ENCODE data around the gene ZNF768. TPM values are rescaled to one million over a fixed set of nuclear protein-coding genes. Genes with fewer than 3 reads are reported as not detected.

ZNF768 gene
- total and polyA plus RNA-seq, 12 donors, result 8.7 to 103 (median 30.9) TPM

DNA sequence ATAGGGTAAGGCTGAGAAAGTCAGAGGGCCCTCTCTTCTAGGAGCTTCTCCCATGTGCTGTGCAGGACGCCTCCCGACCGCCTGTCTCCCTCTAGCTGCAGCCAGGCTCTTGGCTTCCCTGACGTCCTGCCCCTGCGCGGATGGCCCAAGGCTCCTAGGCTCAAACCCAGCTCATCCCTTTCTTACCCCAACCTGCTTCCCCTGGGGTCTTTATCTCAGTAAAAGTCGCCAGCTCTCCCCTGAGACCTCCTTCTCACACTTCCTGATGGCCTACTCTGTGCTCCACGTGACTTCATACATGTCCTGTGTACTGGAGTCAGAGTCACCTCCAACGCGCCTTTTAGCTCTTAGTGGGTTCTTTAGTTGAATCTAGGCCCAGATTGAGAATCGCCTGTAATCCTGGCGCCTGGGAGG, 9.4 kb upstream of the ZNF768 start:
- H3K9me3 ChIP-seq (replicated peaks in 1 of 3), result no peaks in the 10 kb centered on the region
- TF ChIP-seq, protein P1, sequence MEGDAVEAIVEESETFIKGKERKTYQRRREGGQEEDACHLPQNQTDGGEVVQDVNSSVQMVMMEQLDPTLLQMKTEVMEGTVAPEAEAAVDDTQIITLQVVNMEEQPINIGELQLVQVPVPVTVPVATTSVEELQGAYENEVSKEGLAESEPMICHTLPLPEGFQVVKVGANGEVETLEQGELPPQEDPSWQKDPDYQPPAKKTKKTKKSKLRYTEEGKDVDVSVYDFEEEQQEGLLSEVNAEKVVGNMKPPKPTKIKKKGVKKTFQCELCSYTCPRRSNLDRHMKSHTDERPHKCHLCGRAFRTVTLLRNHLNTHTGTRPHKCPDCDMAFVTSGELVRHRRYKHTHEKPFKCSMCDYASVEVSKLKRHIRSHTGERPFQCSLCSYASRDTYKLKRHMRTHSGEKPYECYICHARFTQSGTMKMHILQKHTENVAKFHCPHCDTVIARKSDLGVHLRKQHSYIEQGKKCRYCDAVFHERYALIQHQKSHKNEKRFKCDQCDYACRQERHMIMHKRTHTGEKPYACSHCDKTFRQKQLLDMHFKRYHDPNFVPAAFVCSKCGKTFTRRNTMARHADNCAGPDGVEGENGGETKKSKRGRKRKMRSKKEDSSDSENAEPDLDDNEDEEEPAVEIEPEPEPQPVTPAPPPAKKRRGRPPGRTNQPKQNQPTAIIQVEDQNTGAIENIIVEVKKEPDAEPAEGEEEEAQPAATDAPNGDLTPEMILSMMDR (IDR thresholded peaks at IDR 0.05), result peak in 5 of 6 experiments; percentile 35 to 63 (median 57)
- TF ChIP-seq POLR2A (IDR thresholded peaks at IDR 0.05), result no peak
- WGBS, 4 donors, result 33 to 41% (median 38%) methylated on average over 12 of the region's 12 CpGs
- H3K4me3 ChIP-seq, result peak overlapping the region in 2 of 4 donors; percentile 65 to 91
- intact Hi-C loops (cut with DNase I), result no loop called here
- peaks cover 0 to 16% of the 10 kb centered on the region in 2 donors for H3K36me3 ChIP-seq (replicated peaks in 1 of 2)
- peaks cover 16 to 20% of the 10 kb centered on the region in 2 donors for H3K4me1 ChIP-seq (replicated peaks in 1 of 2)
- H3K27me3 ChIP-seq, result no peaks in the 10 kb centered on the region
- peak in 6 of 7 donors; percentile 76 to 87 (median 78) for DNase-seq
- peak overlapping the region; percentile 73 to 96 (median 95) for H3K27ac ChIP-seq

DNA sequence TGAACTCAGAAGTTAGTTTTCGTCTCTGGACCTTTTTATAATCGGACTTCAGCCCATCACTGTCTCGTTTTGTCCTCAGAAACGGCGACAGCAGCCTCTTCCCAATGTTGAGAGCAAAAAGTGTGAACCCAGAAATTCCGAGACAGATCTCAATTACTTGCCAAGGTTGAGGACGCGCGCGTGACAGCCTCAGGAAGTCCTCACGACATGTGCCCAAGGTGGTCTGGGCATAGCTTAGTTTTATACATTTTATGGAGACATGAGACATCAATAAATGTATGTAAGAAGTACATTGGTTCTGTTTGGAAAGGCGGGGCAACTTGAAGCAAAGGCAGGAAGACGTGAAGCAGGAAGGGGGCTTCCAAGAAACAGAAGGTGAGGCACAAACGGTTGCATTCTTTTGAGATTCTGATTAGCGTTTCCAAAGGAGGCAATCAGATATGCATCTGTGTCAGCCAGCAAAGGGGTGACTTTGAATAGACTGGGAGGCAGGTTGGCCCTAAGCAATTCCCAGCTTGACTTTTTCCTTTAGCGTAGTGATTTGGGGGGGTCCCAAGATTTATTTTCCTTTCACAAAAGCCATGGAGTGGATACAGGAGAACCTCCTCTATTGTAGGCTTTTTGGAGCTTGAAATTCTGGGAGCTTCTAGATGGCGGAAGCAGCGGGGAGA, 8.9 kb upstream of the ZNF768 start:
- no peak for DNase-seq
- H3K27me3 ChIP-seq, result no peaks in the 10 kb centered on the region
- intact Hi-C loops (cut with DNase I), result no loop called here
- peaks cover 0 to 16% of the 10 kb centered on the region in 2 donors for H3K36me3 ChIP-seq (replicated peaks in 1 of 2)
- H3K27ac ChIP-seq, result peak overlapping the region; percentile 73 to 96 (median 95)
- H3K9me3 ChIP-seq (replicated peaks in 1 of 3), result no peaks in the 10 kb centered on the region
- peak in 1 of 2 donors; percentile 26 for TF ChIP-seq POLR2A (IDR thresholded peaks at IDR 0.05)
- TF ChIP-seq, protein P1 (IDR thresholded peaks at IDR 0.05), result peak in 1 of 6 experiments; percentile 16
- H3K4me3 ChIP-seq, result peak overlapping the region; percentile 20 to 91 (median 61)
- 10 to 16% (median 13%) methylated on average over 16 to 18 of the region's 18 CpGs for WGBS, 4 donors
- H3K4me1 ChIP-seq (replicated peaks in 1 of 2), result peaks cover 16 to 20% of the 10 kb centered on the region in 2 donors

DNA sequence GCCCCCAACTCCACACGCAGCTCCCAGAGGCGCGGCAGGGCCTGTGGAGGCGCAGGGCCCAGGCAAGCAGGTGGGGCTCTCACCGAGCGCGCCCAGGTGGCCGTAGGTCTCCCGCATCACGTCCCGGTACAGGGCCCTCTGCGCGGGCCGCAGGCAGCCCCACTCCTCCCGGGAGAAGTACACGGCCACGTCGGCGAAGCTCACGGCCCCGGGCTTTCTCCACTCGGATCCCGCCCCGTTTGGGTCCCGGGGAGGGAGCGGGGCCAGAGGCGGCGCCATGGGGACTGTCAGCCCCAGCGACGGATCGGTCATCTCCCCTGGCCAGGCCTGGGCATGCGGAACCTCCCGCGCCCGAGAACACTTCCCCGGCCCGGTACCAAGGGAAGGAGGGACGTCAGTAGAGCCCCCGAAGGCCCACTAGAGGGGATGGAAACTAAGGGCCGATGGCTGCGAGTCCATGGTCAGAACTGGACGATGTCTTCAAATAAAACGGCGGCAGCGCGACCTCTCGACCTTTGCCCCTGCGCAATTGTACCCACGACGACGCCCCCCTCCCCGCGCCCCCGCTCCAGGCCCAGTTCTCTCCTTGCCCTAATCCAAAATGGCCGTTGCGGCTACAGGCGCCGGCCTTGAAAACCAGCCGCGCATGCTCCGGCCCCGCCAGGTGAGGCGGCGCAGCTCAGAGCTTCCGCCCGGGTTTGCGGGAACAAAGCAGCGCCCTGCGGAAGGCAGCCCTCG, 8.2 kb upstream of the ZNF768 start, which contains the start of gene ZNF747:
Gene ZNF747 (minus strand): TSS at position 491 of the 738 bp plus-strand sequence. CDS start 179 bp downstream, at position 312.
- peak in 1 of 2 donors; percentile 67 for TF ChIP-seq POLR2A (IDR thresholded peaks at IDR 0.05)
- TF ChIP-seq, protein P1 (IDR thresholded peaks at IDR 0.05), result peak in 1 of 6 experiments; percentile 10
- Histone ChIP-seq H3K27ac (peak within 1 kb of the TSS; percentile 73 to 96 (median 95)), H3K27me3 (no peaks in the 10 kb centered on the region), H3K4me3 (peak within 1 kb of the TSS; percentile 20 to 91 (median 61)), H3K36me3 (replicated peaks in 1 of 2) (peaks cover 0 to 16% of the 10 kb centered on the region in 2 donors), H3K4me1 (replicated peaks in 1 of 2) (peaks cover 16 to 20% of the 10 kb centered on the region in 2 donors), H3K9me3 (replicated peaks in 1 of 3) (no peaks in the 10 kb centered on the region)
- DNase-seq, result peak; percentile 92 to 97 (median 94)
- WGBS, 4 donors, result 0 to 1% (median 1%) methylated on average over 21 to 70 of the region's 70 CpGs
- intact Hi-C loops (cut with DNase I), result no loop called here

- DNase-seq, result peak in 1 of 7 donors; percentile 33
- 15 to 30% (median 24%) methylated on average over 13 to 29 of the region's 29 CpGs for WGBS, 4 donors
- H3K4me3 ChIP-seq, result peak overlapping the region; percentile 5 to 91 (median 42)
- H3K36me3 ChIP-seq (replicated peaks in 1 of 2), result peaks cover 0 to 16% of the 10 kb centered on the region in 2 donors
- H3K27me3 ChIP-seq, result no peaks in the 10 kb centered on the region
- peak overlapping the region in 4 of 5 donors; percentile 91 to 96 (median 96) for H3K27ac ChIP-seq
- peaks cover 16 to 20% of the 10 kb centered on the region in 2 donors for H3K4me1 ChIP-seq (replicated peaks in 1 of 2)
- no peaks in the 10 kb centered on the region for H3K9me3 ChIP-seq (replicated peaks in 1 of 3)
- intact Hi-C loops (cut with DNase I), result no loop called here
- TF ChIP-seq POLR2A (IDR thresholded peaks at IDR 0.05), result no peak
- TF ChIP-seq, protein P1 (IDR thresholded peaks at IDR 0.05), result no peak
These were observed 7.5 kb upstream of the ZNF768 start for GRCh38 chr16:30533748-30534367.

Data from adrenal gland (tissue), 12 donors.